ENCODE data around the gene ZNF212.

The ZNF212 gene

GRCh38 chr7:149239345-149240143 is at the start of gene ZNF212:
ZNF212 (plus strand) TSS chr7:149239651; CDS start chr7:149239779, 128 bp downstream.
- DNase-seq (ENCODE audit: extremely low read depth in 1 of 2, low read depth in 1 of 2), result peak; percentile 59 to 84

DNA sequence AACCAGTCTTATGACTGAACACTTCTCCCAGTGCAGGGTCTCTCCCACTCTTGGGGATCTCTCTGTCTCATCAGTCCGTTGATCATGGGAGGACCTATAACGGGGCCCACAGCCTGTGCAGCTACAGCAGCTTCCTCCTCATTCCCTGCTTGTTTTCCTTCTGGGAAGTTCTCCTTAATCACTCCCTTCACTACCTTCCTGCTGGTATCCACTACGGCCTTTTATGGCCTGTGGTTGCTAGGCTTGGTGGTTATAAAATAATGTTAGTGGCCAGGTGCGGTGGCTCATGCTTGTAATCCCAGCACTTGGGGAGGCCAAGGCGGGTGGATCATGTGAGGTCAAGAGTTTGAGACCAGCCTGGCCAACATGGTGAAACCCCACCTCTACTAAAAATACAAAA is 47.6 kb upstream of the ZNF212 start:
- no peak for DNase-seq (ENCODE audit: extremely low read depth in 1 of 2, low read depth in 1 of 2)

GRCh38 chr7:149194799-149195179 is 44.7 kb upstream of the ZNF212 start:
- no peak for DNase-seq (ENCODE audit: extremely low read depth in 1 of 2, low read depth in 1 of 2)

- DNase-seq (ENCODE audit: extremely low read depth in 1 of 2, low read depth in 1 of 2), result peak; percentile 10 to 47
These were observed 44.0 kb upstream of the ZNF212 start, which contains the start of gene ZNF282 for GRCh38 chr7:149195180-149196150. ZNF282 (plus strand) TSS chr7:149195546; CDS start chr7:149195590, 44 bp downstream.

DNA sequence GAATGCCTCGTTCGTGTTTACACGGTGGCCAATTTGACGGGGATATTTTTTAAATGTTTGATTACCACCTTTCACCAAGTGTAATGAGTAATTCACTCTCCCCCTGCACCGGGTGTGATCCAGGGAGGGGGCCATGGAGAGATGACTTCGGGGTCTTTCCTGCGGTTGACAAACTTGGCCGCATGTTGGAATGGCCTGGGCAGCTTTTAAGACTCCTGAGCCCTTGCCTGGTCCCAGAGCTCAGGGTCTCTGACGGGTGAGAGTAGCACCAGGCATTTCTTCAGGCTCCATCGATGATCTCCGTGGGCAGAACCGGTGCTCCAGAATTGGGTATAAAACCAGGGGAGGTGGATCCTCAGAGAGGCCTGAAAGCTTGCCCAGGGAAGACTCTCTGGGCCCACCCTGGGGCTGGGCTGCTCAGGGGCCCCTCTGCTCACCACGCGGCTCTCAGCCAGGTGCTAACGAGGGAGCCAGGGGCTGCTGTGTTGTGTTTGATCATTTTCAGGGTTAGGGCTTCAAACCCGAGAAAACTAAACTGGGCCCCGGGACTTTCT is 43.2 kb upstream of the ZNF212 start:
- DNase-seq (ENCODE audit: extremely low read depth in 1 of 2, low read depth in 1 of 2), result no peak

DNA sequence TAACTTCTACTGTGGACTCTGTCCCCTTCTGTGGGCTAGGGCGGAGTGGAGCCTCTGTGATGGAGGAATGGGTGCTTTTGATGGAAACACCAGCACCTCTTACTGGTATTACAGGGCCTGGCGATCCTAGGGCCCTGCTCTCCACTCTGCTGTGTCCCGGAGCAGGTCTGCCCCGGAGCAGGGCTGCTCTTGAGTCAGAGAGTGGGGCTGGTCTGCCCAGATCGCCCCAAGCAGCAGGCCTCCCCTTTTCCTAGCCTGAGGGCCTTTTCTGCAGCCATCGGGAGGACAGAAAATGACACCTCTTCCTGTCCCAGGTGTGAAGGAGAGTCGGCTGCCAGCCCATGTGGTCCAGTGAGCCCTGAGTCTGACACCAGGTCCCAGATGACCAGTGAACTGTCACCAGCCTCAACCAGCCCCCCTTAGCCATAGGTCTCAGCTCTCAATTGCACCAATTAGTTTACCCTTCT is 42.7 kb upstream of the ZNF212 start:
- no peak for DNase-seq (ENCODE audit: extremely low read depth in 1 of 2, low read depth in 1 of 2)

DNA sequence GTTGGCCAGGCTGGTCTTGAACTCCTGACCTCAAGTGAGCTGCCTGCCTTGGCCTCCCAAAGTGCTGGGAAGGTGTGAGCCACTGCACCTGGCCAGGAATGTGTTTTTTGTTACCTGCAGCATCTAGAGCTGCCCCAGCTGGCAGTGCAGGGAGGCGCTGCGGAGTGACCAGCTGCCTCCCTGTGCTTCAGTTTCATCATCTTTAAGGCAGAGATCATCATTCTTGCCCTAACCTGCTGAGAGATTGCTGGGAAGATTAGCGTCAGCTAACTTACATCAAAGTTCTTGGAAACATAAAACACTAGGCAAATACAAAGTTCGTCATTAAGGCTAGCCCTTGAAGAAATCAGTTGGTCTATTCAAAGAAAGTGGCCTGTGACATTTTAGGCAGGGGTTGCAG is 41.8 kb upstream of the ZNF212 start:
- DNase-seq (ENCODE audit: extremely low read depth in 1 of 2, low read depth in 1 of 2), result no peak

- no peak for DNase-seq (ENCODE audit: extremely low read depth in 1 of 2, low read depth in 1 of 2)
These were observed 41.2 kb upstream of the ZNF212 start for GRCh38 chr7:149198161-149198816.

DNA sequence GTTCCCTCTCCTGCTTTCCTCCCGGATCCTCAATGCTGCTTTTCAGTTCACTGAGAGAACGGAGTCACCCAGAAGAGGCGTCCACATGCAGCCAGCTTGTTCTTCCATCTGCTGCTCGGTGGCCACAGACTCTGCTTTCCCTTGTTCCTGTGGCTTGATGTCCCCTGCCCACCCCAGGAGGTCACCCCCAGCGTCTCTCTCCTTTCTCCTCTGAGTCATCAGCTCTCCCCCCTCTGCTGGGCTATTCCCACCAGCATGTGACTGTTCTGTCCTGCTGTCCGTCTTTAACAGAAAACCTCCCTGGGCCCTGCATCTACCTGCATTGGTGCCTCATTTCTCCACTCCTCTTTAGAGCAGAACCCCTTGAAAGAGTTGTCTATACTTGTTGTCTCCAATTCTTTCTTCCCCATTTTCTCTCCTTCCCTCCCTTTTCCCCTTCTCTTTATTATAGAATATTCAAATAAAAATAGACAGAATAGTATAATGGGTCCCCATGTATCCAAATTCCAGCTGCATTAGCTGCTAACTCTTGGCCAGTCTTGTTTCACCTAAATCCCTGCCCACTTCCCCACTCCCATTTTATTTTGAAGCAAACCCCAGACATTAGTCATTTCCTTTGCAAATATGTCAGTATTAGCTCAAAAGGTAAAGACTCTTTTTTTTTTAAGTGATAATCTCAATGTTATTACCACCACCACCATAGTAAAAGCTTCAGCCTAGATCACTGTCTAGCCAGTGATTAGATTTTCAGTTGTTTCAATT is 40.0 kb upstream of the ZNF212 start:
- DNase-seq (ENCODE audit: extremely low read depth in 1 of 2, low read depth in 1 of 2), result no peak

DNA sequence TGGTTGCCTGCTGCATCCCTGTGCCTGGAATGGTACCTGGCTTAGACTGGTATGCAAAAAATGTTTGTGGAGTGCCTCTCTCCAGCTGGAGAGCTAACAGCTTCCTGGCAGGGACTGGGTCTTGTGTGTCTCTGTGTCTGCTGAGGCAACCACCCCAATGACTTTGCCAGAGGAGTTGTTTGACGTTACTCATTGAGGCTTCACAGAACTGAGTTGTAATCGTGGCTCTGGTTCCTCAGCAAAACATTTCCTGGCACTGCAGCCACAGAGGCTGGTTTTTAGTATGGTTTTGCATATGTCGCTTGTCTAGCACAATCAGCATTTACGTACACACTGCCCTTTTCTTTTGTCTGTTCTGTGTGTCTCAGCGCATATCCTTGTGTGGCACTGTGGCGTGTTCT is 36.6 kb upstream of the ZNF212 start:
- no peak for DNase-seq (ENCODE audit: extremely low read depth in 1 of 2, low read depth in 1 of 2)

DNA sequence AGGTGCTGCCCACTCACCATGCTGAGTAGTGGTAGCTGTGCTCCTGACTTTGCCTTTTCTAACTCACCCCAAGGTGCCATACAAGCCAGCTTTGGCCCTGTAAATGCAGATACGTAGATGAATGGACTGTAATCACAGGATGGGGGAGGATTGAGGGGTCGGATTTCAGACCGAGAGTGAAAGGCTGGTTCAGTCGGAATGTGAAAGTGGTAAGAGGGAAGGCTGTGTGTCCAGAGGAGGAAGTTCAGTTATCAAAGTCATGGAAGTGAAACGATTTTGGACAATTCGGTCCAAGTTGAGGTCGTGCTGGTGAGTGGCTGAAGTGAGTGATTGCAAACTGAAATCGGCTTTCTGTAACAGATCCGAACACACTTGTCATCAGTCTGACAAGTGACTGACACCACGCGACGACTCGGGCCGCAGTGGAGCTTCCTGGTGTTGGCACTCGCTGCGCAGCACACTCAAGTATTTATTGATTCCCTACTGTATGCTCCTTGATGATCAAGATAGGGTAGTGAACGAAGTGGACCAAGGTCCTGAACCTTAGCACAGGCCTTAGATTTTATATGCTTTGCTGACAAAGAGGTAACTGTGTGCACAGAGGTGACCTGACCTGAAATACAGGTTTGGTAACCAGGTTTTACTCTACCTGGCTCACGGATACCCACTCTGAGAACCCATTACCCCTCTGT is 33.6 kb upstream of the ZNF212 start:
- DNase-seq (ENCODE audit: extremely low read depth in 1 of 2, low read depth in 1 of 2), result no peak

GRCh38 chr7:149207324-149208035 is 32.0 kb upstream of the ZNF212 start:
- no peak for DNase-seq (ENCODE audit: extremely low read depth in 1 of 2, low read depth in 1 of 2)

DNA sequence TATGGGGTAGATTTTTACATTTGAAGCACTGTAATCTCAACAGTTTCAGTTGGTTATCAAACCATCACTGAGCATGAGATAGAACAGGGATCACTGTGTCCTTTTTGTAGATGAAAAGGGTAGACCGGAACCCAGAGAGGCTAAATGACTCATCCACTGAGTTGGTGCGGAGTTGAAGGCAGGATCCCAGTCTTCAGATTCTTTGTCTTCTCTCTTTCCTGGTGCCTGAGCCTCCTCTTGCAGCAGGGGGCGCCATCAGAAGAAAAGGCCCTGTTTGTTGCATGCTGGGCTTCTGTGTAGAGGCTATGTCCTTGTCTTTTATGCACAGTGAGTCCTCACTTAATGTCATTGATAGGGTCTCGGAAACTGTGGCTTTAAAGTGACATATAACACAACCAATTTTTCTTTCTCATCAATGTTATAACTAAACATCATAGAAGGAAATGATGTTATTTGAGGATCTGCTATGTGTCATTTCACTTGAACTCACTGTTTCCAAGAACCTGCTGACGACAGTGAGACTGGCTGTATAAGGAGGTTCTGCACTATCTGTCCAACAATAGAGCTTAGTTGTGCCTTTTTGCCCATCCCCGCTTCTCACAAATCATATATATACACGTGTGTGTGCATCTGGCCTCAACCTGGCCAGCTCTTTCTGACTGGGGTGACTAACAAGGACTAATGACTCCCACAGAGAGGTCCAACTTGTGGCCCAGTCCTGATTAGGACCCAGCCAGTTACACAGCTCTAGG is 29.8 kb upstream of the ZNF212 start:
- DNase-seq (ENCODE audit: extremely low read depth in 1 of 2, low read depth in 1 of 2), result peak; percentile 19 to 42

DNA sequence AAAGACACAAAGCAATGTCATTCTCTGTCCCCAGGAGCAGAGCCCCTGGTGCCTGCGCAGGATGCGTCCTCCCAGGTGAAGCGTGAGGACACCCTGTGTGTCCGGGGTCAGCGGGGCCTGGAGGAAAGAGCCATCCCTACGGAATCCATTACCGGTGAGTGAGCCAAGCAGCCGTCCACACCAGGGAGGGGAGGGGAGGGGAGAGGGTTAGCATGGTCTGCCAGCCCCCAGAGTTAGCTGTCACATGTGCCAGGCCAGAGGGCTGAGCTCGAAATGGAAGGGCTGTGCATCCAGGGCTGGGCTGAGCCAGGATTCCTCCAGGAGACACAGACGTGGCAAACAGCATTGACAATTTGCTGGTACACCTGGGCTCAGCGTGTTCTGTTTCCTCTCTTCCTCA is 28.9 kb upstream of the ZNF212 start:
- DNase-seq (ENCODE audit: extremely low read depth in 1 of 2, low read depth in 1 of 2), result no peak

GRCh38 chr7:149214020-149214720 is 25.3 kb upstream of the ZNF212 start:
- no peak for DNase-seq (ENCODE audit: extremely low read depth in 1 of 2, low read depth in 1 of 2)

DNA sequence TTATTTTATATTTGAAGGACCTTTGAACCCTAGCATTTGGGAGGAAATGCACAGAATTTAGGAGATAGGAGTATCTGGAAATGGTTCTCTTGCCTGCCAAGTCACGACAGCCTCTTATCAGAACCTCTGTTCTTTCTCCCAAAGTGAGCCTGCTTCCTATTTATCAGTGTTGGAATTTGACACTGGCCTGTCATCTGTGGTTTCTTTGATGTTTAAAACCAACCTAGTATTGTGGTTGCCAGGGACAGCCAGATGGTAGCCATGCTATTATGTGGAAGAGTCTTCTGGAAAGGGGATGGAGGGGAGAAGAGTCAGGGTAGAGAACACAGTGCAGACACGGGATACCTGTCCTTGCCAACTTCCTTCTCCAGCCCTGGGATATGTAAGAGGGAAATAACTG is 23.0 kb upstream of the ZNF212 start:
- no peak for DNase-seq (ENCODE audit: extremely low read depth in 1 of 2, low read depth in 1 of 2)

- DNase-seq (ENCODE audit: extremely low read depth in 1 of 2, low read depth in 1 of 2), result no peak
These were observed 21.9 kb upstream of the ZNF212 start for GRCh38 chr7:149217570-149217969.

Data from activated CD8-positive, alpha-beta memory T cell treated with anti-CD3 and anti-CD28 coated beads for 1 hour (primary cell).